DND-41 (cell line): ENCODE results near the gene OR6B2.

Source experiments
- ATAC-seq: fragments of 200-7000 bp; cut with Tn5 transposase; 3 replicates; pipeline ENCODE4 v1.9.1; 2021; ENCODE audit warnings: low read depth; ENCODE audit not compliant: insufficient read depth
- DNase-seq: peaks from one replicate; pipeline ENCODE4 v3.0.0-alpha.2; 2020
- H2AFZ ChIP-seq: 2 replicates; pipeline ENCODE4 v1.6.0; 2012; ENCODE audit warnings: low read depth, low read length
- H3K27ac ChIP-seq: 2 replicates; pipeline ENCODE4 v1.5.1; 2012; ENCODE audit warnings: low read length, inconsistent platforms
- H3K27me3 ChIP-seq: fragments of 200-600 bp; sonication (generic); 2 replicates; pipeline ENCODE4 v1.6.0; 2012; ENCODE audit warnings: low read length, mild to moderate bottlenecking, inconsistent platforms; ENCODE audit not compliant: insufficient read depth, poor library complexity
- H3K36me3 ChIP-seq: 2 replicates; pipeline ENCODE4 v1.5.1; 2012; ENCODE audit warnings: low read length, inconsistent platforms; ENCODE audit not compliant: insufficient read depth
- H3K4me1 ChIP-seq: 2 replicates; pipeline ENCODE4 v1.5.1; 2012; ENCODE audit warnings: mild to moderate bottlenecking, low read length; ENCODE audit not compliant: insufficient read depth
- H3K4me2 ChIP-seq: 2 replicates; pipeline ENCODE4 v1.6.0; 2012; ENCODE audit warnings: mild to moderate bottlenecking, moderate library complexity, low read length, inconsistent platforms; ENCODE audit not compliant: insufficient read depth
- H3K4me3 ChIP-seq, 2 experiments: fragments of 200-600 bp in 1 of 2; shearing (Covaris generic) in 1 of 2; 2 replicates each; pipeline ENCODE4 v1.5.1; 2012 to 2016; ENCODE audit warnings: inconsistent platforms in 2 of 2, low read length in 2 of 2, mild to moderate bottlenecking in 2 of 2, low read depth in 1 of 2, moderate library complexity in 1 of 2
- H3K79me2 ChIP-seq: 2 replicates; pipeline ENCODE4 v1.6.0; 2012; ENCODE audit warnings: low read length, inconsistent platforms; ENCODE audit not compliant: insufficient read depth
- H3K9ac ChIP-seq: 2 replicates; pipeline ENCODE4 v1.6.0; 2012; ENCODE audit warnings: low read depth, mild to moderate bottlenecking, inconsistent platforms, low read length, moderate library complexity
- H3K9me3 ChIP-seq: 2 replicates; pipeline ENCODE4 v1.5.1; 2012; ENCODE audit warnings: low read length, moderate library complexity, mild to moderate bottlenecking, inconsistent platforms; ENCODE audit not compliant: insufficient read depth, severe bottlenecking
- H4K20me1 ChIP-seq: 2 replicates; pipeline ENCODE4 v1.6.0; 2012; ENCODE audit warnings: low read length; ENCODE audit not compliant: insufficient read depth
- EZH2 ChIP-seq: IDR thresholded peaks from 3 replicates; pipeline ENCODE4 v1.6.1; 2012; ENCODE audit warnings: borderline replicate concordance, low read depth, mild to moderate bottlenecking, moderate library complexity, low read length, inconsistent platforms; ENCODE audit not compliant: severe bottlenecking
- TF ChIP-seq, protein P1 (sequence below): IDR thresholded peaks from 2 replicates; pipeline ENCODE4 v1.5.1; 2012; ENCODE audit warnings: borderline replicate concordance, low read length, moderate library complexity, mild to moderate bottlenecking; ENCODE audit not compliant: poor library complexity, severe bottlenecking; ENCODE audit errors: extremely low read depth

The OR6B2 gene

DNA sequence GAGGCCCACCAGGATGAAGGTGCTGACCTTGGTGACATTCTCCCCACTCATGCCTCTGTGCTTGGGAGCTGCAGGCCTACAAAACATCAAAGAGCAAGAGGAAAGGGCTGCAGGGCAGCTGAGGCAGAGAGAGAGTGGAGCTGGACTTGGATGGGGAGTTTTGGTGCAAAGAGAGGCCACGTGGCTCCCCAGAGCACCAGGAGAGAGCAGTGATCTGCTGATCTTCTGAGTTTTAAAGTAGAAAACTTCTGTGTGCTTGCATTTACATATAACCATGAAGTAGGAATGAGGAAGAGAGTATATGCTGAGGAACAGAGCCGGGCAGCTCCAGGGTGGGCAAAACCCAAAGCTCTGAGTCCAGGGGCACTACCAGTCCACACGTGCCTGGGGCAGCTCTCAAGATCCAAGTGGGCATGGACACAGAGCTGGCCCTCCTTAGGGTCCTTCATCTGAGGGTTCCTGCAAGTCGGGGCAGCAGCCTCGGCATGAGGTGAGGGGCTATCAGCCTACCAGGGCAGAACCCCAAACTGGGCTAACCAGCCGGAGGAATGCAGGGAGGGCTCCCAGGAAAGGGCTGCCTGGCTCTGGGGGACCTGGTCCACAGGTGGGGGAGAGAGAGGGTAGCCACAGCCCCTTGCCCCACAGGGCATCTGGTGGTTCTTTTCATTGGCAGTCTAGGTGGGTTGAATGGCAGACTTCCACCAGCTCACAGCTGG, at the start of gene OR6B2:
OR6B2 (minus strand) TSS at position 51 of the 716 bp plus-strand sequence; CDS start at position 51, 0 bp downstream.
- ATAC-seq (no peak), DNase-seq (no peak)
- Histone ChIP-seq H2AFZ (no peak within 1 kb of the TSS), H3K4me1 (peaks cover 6% of the 10 kb centered on the region), H3K9me3 (no peaks in the 10 kb centered on the region), H3K27ac (no peak within 1 kb of the TSS), H4K20me1 (no peaks in the 10 kb centered on the region), H3K4me2 (no peak within 1 kb of the TSS), H3K79me2 (peaks cover 2% of the 10 kb centered on the region; the same call in 1 of the 2 replicates), H3K9ac (no peak within 1 kb of the TSS), H3K27me3 (peaks cover 18% of the 10 kb centered on the region), H3K36me3 (no peaks in the 10 kb centered on the region), H3K4me3 (no peak within 1 kb of the TSS)
- TF ChIP-seq EZH2, result no peak
- TF ChIP-seq, protein P1, sequence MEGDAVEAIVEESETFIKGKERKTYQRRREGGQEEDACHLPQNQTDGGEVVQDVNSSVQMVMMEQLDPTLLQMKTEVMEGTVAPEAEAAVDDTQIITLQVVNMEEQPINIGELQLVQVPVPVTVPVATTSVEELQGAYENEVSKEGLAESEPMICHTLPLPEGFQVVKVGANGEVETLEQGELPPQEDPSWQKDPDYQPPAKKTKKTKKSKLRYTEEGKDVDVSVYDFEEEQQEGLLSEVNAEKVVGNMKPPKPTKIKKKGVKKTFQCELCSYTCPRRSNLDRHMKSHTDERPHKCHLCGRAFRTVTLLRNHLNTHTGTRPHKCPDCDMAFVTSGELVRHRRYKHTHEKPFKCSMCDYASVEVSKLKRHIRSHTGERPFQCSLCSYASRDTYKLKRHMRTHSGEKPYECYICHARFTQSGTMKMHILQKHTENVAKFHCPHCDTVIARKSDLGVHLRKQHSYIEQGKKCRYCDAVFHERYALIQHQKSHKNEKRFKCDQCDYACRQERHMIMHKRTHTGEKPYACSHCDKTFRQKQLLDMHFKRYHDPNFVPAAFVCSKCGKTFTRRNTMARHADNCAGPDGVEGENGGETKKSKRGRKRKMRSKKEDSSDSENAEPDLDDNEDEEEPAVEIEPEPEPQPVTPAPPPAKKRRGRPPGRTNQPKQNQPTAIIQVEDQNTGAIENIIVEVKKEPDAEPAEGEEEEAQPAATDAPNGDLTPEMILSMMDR, result no peak

DNA sequence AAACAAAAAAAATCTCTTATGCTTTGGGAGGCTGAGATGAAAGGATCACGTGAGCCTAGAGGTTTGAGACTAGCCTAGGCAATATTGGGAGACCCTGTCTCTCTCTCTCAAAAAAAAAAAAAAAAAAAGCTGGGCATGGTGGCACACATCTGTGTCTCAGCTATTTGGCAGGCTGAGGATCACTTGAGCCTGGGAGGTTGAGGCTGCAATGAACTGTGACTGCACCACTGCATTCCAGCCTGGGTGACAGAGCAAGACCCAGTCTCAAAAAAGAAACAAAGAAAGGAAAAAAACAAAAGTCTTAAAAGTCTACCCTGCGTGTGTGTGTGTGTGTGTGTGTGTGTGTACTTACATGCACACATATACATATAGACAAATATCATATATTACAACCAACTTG, 48.4 kb upstream of the OR6B2 start:
- DNase-seq (no peak), ATAC-seq (no peak)
- no peak for TF ChIP-seq EZH2
- TF ChIP-seq, protein P1, result no peak
- H3K9me3 ChIP-seq, result peaks cover 16% of the 10 kb centered on the region
- H2AFZ ChIP-seq, result no peak overlapping the region
- no peaks in the 10 kb centered on the region for H3K4me1 ChIP-seq
- H3K4me3 ChIP-seq, result no peak overlapping the region
- no peaks in the 10 kb centered on the region for H3K36me3 ChIP-seq
- no peak overlapping the region for H3K4me2 ChIP-seq
- no peak overlapping the region for H3K9ac ChIP-seq
- H3K27ac ChIP-seq, result no peak overlapping the region
- H3K27me3 ChIP-seq, result no peaks in the 10 kb centered on the region
- H4K20me1 ChIP-seq, result no peaks in the 10 kb centered on the region
- no peaks in the 10 kb centered on the region for H3K79me2 ChIP-seq

DNA sequence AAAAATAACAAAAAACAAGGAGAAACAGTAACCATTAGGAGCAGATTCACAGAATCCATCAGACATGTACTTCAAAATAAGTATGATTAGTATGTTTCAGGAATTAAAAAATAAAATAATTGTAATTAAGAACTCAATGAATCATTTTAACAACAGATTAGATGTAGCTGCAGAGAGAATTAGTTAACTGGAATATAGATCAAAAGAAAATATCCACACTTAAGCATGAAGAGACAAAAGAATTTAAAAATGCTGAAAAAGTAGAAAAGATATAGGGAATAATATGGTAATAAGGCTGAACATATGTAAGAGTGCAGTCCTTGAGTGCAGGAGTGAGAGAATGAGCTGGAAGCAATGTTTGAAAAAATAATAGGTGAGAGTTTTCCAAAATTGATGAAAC, 47.2 kb upstream of the OR6B2 start:
- no peak for DNase-seq
- Histone ChIP-seq H3K9ac (no peak overlapping the region), H3K36me3 (no peaks in the 10 kb centered on the region), H3K4me2 (no peak overlapping the region), H4K20me1 (no peaks in the 10 kb centered on the region), H3K27ac (no peak overlapping the region), H3K9me3 (peaks cover 16% of the 10 kb centered on the region), H3K27me3 (no peaks in the 10 kb centered on the region), H3K4me1 (no peaks in the 10 kb centered on the region), H3K4me3 (no peak overlapping the region), H2AFZ (no peak overlapping the region), H3K79me2 (no peaks in the 10 kb centered on the region)
- ATAC-seq, result no peak
- no peak for TF ChIP-seq EZH2
- TF ChIP-seq, protein P1, result no peak
